ENCODE data around the gene SYT17.

SYT17 gene

DNA sequence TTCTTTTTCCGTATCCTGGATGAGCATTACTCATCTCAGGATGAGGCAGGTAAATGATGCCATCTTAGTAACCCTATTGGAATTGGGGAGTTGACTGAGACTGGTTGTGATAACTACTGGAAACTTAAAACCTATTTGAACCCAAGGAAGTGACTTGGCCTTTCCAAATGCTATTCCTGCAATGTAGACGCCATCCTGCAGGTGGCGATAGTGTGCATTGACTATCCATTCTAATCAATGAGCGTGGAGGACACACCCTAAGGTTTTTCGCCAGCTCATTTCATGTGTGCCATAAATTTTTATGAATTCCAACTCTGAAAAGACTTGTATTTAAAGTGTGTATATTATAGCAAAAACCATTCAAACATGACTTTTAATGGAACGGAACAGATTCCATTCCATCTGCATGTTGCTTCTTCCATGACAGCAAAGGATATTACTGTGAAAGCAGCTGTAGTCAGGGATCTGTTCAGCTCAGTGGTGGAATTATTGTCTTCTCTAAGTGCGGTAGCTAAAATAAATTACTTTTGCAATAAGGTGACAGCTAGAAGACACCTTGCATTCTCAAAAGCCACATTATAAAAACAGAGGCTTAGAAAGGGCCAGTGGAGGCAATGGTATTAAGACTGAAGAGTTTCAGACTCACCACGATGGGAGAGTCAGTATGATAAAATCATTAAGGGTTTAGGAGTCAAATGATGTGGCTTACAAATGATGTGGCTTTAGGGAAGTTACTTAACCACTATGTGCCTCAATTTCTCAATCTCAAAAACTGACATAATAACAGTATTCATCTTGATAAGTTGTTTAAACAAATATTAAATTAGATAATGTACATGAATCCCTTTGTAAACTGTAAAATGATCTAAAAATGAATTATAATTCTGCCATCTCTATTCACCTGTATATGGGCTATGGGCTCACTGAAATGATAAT is 55.5 kb downstream of the SYT17 start:
- no peak for DNase-seq

DNA sequence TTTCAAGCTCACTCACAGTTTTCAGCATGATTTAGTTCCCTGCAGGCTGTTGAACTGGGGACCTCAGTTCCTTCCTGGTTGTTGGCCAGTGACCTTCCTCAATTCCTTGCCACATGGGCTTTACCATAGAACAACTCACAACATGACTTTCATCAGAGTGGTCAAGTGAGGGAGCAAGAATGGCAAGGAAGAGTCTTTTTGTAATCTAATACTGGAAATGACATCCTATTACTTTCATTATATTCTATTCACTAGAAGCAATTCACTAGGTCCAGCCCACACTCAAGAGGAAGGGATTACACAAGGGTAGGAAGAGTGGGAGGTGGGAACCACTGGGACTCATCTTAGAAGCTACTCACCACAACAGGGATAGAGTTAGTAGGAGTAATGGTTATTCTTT is 57.6 kb downstream of the SYT17 start:
- DNase-seq = no peak

DNA sequence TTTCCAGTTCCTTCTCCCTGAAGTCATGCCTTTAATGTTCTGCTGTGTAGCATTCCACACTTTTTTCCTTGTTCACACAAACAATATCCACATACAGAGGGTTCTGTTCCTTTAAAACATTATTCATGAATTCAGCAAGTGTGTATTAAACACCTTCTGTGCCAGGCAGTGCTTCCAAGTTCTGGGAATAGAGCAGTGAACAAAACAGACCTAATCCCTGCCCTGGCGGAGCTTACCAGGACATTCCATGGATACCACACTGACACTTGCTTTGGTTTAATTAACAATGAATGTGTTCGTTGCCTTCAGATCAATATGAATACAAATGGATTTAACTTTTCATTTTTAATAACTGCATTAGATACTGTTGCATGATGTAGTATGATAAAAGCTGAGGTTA is 59.6 kb downstream of the SYT17 start:
- DNase-seq = no peak

DNA sequence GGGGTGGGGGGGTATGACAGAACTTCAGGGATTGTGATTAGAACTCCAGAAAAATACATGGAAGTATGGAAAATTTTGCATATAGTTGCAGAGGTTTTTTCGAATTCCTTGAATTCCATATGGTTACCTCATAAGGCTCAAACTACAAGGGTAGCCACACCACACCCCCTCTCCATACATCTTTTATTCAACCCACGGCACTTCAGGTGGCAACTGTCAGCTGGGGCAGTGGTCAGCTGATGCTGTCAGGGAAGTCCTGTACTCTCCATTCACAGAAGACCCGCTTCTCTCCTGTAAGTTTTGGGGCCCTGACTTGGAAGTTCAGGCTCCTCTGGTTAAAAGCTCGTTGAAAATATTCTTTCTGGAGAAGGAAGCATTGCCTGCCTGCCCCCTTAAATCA is 60.0 kb downstream of the SYT17 start:
- no peak for DNase-seq

DNA sequence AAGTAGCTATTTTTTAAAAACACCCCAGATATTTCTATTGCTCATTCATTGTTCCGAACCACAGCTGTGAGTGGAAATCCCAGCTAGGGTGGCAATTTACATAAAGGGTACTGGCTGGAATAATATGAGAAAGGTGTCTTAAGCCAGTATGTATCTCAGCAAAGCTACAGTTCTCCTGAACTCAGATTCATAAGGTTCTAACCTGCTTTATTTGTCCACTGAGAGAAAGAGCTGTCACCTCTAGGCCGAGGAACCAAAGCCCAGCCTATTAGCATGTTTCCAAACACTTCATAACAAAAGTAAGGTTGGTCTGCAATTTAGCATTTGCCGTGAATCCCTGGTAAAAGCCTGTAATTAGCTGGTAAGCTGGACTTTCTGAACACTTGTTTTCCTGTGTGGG is 60.5 kb downstream of the SYT17 start:
- DNase-seq = no peak

DNA sequence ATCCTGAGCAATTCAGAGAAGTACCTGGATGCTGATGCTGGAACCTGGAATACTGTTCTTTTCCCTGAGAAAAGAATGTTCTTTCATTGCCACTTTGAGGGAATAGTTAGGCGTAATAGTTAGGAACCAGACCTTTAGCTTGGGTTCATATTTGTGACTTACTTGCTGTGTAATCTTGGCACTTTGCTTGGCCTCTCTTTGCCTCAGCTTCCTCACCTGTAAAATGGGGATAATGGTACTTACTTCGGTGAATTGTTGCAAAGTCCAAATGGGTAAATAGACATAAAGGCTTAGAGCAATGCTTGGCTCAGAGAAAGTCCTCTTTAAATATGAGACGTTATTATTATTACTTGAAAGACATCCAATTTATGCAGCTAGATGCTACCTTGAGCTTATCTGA is 62.5 kb downstream of the SYT17 start:
- no peak for DNase-seq

DNA sequence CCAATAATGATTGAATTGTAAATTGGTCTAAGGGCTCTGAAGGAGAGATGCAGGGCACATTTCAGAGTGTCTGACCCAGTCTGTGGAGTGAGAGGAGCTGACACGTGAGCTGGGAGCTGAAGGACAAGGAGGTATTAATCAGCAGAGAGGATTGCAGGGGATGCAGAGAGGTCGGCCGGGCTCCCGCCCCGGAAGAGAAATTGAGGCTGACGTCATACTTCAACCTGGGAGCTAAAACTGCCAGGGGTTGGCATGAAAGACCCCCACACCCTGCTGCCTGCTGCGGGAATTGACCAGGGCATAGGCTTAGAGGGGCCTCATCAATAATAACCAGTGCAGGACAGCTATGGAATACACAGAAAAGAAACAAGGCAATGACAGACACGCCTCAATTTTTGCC is 63.8 kb downstream of the SYT17 start:
- no peak for DNase-seq

DNA sequence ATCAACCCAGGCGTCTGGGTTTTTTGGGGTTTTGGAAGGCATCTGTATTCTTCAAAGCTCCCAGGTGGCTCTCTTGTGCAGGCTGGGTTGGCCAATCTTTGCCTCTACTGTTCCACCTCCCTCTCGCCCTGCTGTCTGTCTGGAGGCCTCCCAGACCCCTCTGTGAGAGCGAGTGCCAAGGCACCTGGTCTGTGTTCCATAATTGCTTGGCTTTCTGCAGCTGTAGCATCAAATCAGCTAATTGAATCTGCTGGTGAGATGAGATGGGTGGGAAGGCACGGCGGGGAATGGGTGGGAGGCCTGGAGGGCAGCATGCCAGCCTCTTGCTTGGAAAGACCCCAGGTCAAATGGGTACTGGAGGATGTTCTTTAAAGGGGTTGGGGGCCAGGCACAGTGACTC is 64.9 kb downstream of the SYT17 start:
- no peak for DNase-seq

DNA sequence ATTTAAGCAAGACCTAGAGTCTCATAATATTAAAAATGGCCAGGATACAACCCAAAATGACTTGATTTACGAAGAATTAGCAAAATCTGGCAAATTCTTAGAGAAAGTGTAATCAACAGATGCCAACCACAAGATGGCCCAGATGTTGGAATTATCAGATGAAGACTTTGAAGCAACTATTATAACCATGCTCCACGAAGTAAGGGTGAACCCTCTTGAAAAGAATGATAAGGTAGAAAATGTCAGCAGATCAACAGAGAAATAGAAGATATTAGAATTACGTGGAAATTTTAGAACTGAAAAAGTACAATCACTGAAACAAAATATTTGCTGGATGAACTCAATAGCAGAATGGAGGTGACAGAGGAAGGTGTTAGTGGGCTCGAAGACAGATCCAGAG is 67.4 kb downstream of the SYT17 start:
- DNase-seq = no peak

DNA sequence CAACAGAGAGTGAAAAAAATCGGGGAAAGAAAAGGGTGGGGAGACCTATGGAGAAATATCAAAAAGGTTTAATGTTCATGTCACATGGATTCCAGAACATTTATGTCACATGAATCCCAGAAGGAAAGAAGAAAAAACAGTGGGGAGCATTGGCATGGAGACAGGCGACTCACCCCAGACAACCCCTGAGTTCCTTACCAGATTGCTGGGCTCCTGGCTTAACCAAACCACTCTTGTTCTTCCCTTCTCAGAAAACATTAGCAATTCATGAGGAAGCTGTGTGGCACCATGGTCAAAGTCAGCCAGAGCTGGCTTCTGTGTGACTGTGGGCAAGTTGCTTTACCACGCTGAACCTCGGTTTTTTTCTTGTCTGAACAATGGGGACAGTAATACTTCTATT is 67.8 kb downstream of the SYT17 start:
- DNase-seq = no peak

DNA sequence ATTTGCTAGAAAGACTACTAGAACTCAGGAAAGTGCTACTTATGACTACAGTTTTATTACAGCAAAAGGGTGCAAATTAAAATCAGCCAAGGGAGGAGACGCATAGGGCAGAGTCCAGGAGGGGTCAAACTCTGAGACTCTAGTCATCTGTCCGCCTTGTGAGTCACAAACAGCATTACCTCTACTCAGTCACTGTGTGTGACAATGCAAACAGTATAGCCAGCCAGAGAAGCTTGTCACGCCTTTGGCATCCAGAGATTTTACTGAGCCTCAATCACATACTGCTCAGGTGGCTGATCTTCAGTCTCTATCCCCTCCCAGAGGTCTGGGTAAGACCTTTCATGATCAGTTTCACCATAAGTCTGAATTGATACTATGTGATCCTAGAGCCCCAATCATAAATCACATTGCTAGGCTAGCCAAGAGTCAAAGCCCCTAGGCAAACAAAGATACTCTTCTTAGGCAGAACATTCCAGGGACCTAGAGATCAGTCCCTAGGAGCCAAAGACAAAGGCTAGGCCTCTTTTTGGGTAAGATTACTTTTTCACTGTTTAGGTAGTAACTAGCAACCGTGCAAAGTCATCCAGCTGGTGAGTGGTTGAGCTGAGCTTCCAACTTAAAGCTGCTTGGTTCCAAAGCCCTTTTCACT is 68.6 kb downstream of the SYT17 start:
- no peak for DNase-seq

DNA sequence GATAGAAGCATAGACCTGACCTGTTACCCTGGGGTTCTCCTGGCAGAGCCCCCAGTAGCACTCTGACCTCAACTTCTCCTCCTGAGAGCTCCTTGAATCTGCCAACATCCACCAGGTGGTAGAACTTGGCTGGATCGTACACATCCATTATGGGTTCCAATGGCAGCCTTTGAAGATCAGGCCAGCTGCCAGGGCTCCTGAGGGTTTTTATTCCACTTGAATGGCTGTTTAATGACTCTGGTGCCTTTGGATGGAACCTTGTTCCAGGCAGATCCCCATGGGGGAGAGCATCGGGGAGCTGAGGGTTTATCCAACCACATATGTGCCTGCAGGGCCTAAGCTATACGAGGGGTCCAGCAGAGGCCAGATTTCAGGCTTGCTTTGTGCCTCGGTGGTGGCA is 70.4 kb downstream of the SYT17 start:
- peak; percentile 63 for DNase-seq

DNA sequence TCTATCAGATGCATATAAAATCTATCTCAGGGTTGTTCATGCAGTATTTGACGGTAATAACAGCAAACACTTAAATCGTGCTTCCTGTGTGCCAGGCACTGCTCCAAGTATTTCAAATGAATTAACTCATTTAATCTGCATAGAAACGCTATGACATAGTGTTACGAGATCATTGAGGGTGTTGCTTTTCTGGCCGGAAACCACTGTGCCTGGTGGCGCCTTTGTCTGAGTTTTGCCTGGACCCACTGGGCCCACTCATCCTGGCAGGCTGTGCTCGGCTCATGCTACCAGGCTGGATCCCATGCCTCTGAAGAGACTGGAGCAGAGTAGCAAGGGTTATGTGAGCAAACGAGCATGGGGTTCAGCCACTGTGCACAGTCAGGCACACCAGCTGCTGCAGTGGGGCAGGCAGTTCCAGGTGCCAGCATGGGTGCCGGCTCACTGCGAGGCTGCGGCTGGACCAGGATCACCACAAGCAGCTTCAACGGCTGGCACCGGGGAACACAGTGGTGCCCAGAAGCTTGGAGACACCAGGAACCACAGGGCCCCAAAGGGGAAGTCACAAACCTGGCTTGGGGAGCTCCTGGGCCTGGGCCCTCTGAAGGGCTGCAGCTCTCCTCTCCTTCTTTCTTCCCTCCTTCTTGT is 71.6 kb downstream of the SYT17 start:
- no peak for DNase-seq

DNA sequence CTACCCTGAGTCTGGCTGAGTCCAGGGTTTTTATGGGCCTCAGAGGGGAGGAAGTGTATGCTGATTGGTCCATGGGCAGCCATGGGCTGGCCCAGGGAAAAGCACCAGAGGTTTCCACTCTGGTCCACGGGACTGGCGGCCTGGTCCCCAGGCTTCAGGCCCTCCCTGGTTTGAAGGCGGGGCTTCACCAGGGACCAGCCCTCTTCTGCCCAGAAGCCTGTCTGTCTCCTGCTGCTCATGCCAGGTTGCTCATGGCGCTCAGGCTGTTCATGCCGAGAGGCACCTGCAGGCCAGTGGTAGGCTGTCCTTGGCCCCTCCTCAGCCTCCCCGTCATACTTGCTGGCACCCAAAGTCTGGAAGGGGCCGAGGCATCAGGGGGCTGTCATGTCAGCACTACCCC is 72.5 kb downstream of the SYT17 start:
- no peak for DNase-seq

DNA sequence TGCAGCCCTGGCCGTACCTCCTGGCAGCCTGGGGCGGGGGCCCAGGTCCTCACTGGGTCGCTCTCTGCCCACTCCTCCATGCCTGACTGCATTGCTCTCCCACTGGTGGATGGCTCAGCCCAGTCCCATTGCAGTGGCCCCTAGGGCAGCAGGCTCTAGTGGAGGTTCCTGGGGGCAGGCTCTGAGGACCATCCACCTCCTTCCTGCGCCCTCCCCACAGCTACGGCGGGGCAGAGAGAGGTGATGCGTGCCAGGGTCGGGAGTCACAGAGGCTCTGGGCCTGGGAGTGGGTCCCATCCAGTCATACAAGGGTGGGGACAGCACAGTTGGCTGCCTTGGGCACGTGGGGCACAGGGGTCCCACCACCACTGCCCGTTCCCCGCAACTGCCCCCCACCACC is 73.5 kb downstream of the SYT17 start:
- no peak for DNase-seq

DNA sequence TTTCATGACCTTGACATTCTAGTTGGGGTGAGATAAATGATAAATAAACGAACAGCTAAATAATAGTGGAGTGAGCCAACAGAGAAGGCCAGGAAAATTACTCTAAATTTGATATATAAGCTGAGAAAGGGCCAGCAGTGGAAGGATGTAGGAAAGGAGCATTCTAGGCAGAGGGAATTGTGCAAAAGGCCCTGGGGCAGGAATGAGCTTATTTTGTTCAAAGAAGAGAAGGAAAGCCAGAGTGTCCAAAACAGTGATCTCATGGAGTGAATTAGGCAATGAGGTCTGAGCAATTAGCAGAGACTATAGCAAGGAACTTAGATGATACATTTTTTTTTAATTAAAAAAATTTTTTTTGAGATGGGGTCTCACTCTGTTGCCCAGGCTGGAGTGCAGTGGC is 74.1 kb downstream of the SYT17 start:
- no peak for DNase-seq

DNA sequence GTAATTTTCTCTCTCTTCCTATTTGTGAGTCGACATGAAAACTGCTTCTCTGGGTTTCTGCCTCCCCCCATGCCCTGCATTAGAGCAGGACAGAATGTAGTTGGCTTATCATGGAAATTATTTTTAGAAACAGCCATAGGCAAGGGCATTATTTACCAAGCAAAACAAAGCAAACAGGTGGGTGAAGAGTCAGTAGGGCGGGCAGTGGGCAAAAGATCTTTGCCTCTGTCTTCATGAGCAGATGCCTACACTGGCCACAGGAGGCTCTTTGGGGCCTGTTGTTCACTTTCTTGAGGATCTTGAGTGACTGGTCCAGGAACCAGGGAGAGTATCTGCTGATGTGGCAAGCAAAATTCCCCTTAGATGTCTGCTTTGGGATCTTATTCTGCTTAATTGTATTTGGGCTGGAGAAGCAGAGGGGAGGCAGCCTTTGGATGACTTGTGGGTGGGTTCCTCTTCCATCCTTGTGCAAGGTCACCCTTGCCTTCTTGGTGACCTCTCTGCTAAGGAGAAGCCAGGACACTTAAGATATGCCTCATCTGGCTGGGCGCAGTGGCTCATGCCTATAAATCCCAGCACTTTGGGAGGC is 75.0 kb downstream of the SYT17 start:
- DNase-seq = no peak

DNA sequence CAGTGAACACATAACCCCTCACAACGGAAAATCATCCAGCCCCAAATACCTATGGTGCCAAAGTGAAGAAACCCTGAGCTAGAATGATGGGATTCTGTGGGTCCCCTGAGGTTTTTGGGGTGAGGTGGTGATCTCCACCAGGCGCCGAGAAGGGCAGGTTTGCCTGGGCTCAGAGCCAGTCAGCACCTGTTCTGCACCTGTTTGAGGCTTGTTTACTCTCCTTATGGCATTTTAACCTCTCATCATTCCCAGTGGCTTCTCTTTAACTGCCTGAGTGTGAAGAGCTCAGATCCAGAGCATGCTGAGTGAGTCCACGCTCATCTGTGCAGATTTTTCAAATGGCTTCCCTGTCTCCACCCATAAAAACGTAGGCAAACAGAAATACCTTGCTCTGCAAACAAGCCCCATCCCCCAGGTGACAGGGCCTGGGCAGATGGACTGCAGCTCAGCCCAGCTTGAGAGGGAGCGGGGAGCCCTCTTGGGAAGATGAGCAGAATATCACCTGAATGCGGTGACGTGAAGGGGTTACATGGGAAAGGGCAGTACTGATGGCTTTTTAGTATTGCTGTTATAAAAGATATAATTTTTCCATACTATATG is 77.4 kb downstream of the SYT17 start:
- DNase-seq = no peak

DNA sequence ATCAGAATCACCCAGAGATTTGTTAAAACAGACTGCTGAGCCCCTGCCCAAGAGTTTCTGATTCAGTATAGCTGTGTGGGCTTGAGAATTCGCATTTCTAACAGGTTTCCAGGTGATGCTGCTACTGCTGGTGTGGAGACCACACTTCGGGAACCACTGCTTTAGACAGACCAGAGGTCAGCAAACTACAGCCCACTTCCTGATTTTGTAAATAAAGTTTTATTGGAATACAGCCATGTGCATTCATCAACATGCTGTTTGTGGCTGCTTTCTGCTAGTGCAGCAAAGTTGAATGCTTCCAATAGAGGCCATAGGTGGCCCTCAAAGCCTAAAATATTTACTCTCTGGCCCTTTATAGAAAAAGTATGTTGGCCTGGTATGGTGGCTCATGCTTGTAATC is 84.9 kb downstream of the SYT17 start:
- no peak for DNase-seq

DNA sequence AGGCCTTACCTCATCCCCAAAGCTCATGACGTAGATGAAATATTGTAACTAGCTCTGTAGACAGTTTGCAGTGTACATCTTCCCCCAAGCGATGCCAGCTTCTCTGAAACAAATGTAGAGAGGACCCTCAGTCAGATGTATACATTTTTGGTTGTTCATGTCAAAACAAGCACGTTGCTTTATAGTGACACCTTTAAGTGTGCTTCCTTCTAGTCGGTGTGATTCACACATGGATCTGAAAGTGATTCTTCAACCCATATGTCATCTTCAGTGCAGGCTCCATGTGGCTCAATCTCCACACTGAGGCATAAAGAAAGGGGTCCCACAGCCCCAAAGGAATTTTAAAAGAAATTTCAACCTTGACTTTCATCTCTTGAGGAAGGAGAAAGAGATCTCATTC is 86.6 kb downstream of the SYT17 start:
- no peak for DNase-seq

DNA sequence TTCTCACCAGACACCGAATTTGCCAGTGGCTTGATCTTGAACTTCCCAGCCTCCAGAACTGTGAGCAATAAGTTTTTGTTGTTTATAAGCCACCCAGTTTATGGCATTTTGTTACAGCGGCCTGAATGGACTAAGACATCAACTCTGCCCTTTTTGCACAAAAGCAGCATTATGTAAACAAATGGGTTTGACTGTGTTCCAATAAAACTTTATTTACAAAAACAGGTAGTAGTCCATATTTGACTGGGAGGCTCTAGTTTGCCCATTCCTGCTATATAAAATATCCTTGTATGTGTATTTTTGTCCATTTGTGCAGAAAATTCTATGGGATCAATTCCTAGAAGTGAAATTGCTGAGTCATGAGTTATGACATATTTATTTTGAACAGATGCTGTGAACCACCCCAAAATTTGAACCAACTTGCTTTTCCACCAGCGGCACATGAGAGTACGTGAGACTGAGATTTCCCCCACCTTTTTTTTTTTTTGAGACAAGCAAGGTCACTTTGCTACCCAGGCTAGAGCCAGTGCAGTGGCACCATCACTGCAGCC is 96.2 kb downstream of the SYT17 start:
- DNase-seq = no peak

DNA sequence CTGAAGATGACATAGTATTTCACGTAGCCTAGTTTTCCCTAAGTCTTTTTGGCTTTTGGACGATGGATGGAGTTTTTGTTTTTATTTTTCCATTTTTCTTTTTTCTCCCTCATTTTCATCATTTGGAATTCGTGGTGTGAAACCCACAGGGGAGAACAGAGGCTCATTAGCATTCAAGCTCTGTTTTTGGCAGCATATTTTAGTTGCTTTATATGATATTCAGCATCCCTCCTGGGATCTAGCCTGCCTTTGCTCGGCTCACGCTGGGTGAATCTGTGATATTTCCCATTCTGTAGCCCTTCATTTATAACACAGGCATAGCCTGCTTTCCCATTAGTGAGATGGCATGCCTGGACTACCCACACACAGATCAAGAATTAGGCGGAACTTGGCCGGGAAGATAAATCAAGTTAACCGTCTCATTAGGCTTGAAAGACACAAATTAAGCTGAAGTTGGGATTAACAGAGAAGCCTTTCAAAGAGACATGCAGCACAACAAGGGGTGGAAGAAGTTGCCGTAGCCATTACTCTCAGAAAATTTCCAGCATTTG is 97.4 kb downstream of the SYT17 start:
- no peak for DNase-seq

DNA sequence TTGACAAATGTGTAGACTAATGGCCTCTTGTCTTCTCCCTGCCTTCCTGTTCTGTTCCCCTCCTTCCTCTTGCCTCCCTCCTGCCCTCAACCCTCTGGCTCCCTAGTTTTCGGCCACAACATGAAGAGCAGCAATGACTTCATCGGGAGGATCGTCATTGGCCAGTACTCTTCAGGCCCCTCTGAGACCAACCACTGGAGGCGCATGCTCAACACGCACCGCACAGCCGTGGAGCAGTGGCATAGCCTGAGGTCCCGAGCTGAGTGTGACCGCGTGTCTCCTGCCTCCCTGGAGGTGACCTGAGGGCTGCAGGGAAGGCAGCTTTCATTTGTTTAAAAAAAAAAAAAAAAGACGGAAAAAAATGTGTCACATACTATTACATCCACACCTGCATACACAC is 98.7 kb downstream of the SYT17 start:
- DNase-seq = no peak
